MCF 10A (cell line): ENCODE measurements around the gene FGD5. TPM values are rescaled to one million over a fixed set of nuclear protein-coding genes. Genes with fewer than 3 reads are reported as not detected.

ENCODE experiments used
- BruUV-seq: library from RNA; stranded (reverse); fragments of 400-500 nt; replicated peaks from 2 replicates; lab custom pipeline; 2021; lab: Mats Ljungman, UMichigan
- CTCF ChIA-PET: fragments of 300-600 bp; sonication (Branson Sonifier 250); formaldehyde crosslinking; extraction: SDS; loops from one replicate; lab custom pipeline; 2021; ENCODE audit warnings: antibody characterized with exemption, inconsistent platforms; lab: Yijun Ruan, JAX
- POLR2A ChIA-PET: fragments of 300-600, 350-650 bp; sonication (Branson Sonifier 250); formaldehyde crosslinking; extraction: SDS; loops from one replicate; lab custom pipeline; 2020; ENCODE audit warnings: antibody characterized with exemption, inconsistent platforms; lab: Yijun Ruan, JAX
- DNase-seq: peaks from one replicate; pipeline ENCODE4 v3.0.0-alpha.2; 2018; ENCODE audit not compliant: unreplicated experiment
- H3K27ac Mint-ChIP-seq: one replicate; pipeline ENCODE4 v1.8.0; 2022; ENCODE audit warnings: mild to moderate bottlenecking, low read depth, mixed read lengths; ENCODE audit not compliant: unreplicated experiment
- H3K27me3 Mint-ChIP-seq: one replicate; pipeline ENCODE4 v1.8.0; 2022; ENCODE audit warnings: mixed read lengths; ENCODE audit not compliant: insufficient read depth, unreplicated experiment
- H3K36me3 Mint-ChIP-seq: one replicate; pipeline ENCODE4 v1.8.0; 2022; ENCODE audit warnings: mild to moderate bottlenecking, moderate library complexity, mixed read lengths; ENCODE audit not compliant: insufficient read depth, unreplicated experiment
- H3K4me1 Mint-ChIP-seq: one replicate; pipeline ENCODE4 v1.8.0; 2022; ENCODE audit warnings: mixed read lengths; ENCODE audit not compliant: insufficient read depth, unreplicated experiment
- H3K4me3 Mint-ChIP-seq: one replicate; pipeline ENCODE4 v1.8.0; 2022; ENCODE audit warnings: mild to moderate bottlenecking, moderate library complexity, mixed read lengths; ENCODE audit not compliant: unreplicated experiment
- H3K9me3 Mint-ChIP-seq: one replicate; pipeline ENCODE4 v1.8.0; 2022; ENCODE audit warnings: mixed read lengths; ENCODE audit not compliant: unreplicated experiment
- CTCF ChIP-seq: fragments of 200-600 bp; IDR thresholded peaks from one replicate; pipeline ENCODE4 v1.8.0; 2022; ENCODE audit warnings: antibody characterized with exemption, mild to moderate bottlenecking; ENCODE audit not compliant: unreplicated experiment
- intact Hi-C: fragments of 100-400 bp; cut with micrococcal nuclease; formaldehyde crosslinking; loops from 2 replicates; pipeline ENCODE4 v1.14.1; 2022
- total RNA-seq: library from RNA; stranded (reverse); gene quantifications from 2 replicates; pipeline ENCODE4 v1.2.3, GENCODE V29; 2022

FGD5 gene
- total RNA-seq, 1 experiment from 2014 or later, result not detected

- H3K27ac Mint-ChIP-seq, result no peak overlapping the region
- BruUV-seq, result no TSS peak
- H3K4me3 Mint-ChIP-seq, result no peak overlapping the region
- intact Hi-C loops, result loop anchor here (1.0 to 5.0 kb wide), 6 partner anchors 131 to 720 kb away; no protein-coding TSS in a partner anchor
- CTCF ChIA-PET, result interaction anchor here (0.6 to 9.4 kb wide), 50 partner anchors 10 to 1568 kb away, joined by 3 to 94 read pairs (median 4); partner anchors contain the start of genes C3orf20, LSM3 and XPC
- peaks cover 17% of the 10 kb centered on the region for H3K27me3 Mint-ChIP-seq
- POLR2A ChIA-PET, result interaction anchor here (0.6 to 1.1 kb wide), 3 partner anchors 102 to 416 kb away, joined by 3 to 4 read pairs (median 4); no protein-coding TSS in a partner anchor
- no peaks in the 10 kb centered on the region for H3K36me3 Mint-ChIP-seq
- H3K4me1 Mint-ChIP-seq, result no peaks in the 10 kb centered on the region
- DNase-seq, result no peak
- no peak for TF ChIP-seq CTCF
- no peaks in the 10 kb centered on the region for H3K9me3 Mint-ChIP-seq
Measured at GRCh38 chr3:14921811-14922705, 103.3 kb downstream of the FGD5 start.

GRCh38 chr3:14922863-14923262, 104.1 kb downstream of the FGD5 start:
- no TSS peak for BruUV-seq
- Mint-ChIP-seq H3K36me3 (no peaks in the 10 kb centered on the region), H3K4me3 (no peak overlapping the region), H3K4me1 (no peaks in the 10 kb centered on the region), H3K27ac (no peak overlapping the region), H3K9me3 (no peaks in the 10 kb centered on the region), H3K27me3 (peaks cover 9% of the 10 kb centered on the region)
- ChIA-PET POLR2A (no interaction called here), CTCF (interaction anchor here (0.9 to 9.4 kb wide), 11 partner anchors 10 to 719 kb away, joined by 3 to 94 read pairs (median 6); partner anchors contain the start of genes C3orf20 and NR2C2)
- intact Hi-C loops, result loop anchor here (5.0 kb wide), 1 partner anchor 721 kb away; no protein-coding TSS in a partner anchor
- no peak for DNase-seq
- no peak for TF ChIP-seq CTCF

- no peaks in the 10 kb centered on the region for H3K9me3 Mint-ChIP-seq
- H3K4me1 Mint-ChIP-seq, result no peaks in the 10 kb centered on the region
Measured at GRCh38 chr3:14923476-14923875, 104.7 kb downstream of the FGD5 start.

More at GRCh38 chr3:14923476-14923875, 104.7 kb downstream of the FGD5 start:
- TF ChIP-seq CTCF, result no peak
- CTCF ChIA-PET, result interaction anchor here (0.6 to 4.4 kb wide), 15 partner anchors 9 to 719 kb away, joined by 3 to 32 read pairs (median 4); partner anchors contain the start of gene NR2C2
- no TSS peak for BruUV-seq
- H3K27me3 Mint-ChIP-seq, result peaks cover 3% of the 10 kb centered on the region
- POLR2A ChIA-PET, result interaction anchor here (1.1 kb wide), 1 partner anchor 73 kb away, joined by 4 read pairs; no protein-coding TSS in a partner anchor
- no peak overlapping the region for H3K4me3 Mint-ChIP-seq
- DNase-seq, result no peak
- no peak overlapping the region for H3K27ac Mint-ChIP-seq
- no peaks in the 10 kb centered on the region for H3K36me3 Mint-ChIP-seq
- intact Hi-C loops, result loop anchor here (5.0 kb wide), 1 partner anchor 721 kb away; no protein-coding TSS in a partner anchor
